GM21423 (cell line): ENCODE data around the gene ATXN7L1.
"Not testable (repeated sequence)": the region's sequence is repeated elsewhere in the genome, so short reads cannot be mapped to it uniquely, and the experiment has no call there.

Experiments
- ATAC-seq: cut with Tn5 transposase; IDR thresholded peaks from one replicate; pipeline ENCODE4 v1.9.1; 2021; ENCODE audit warnings: mild to moderate bottlenecking, moderate library complexity; ENCODE audit not compliant: unreplicated experiment

Gene ATXN7L1

GRCh38 chr7:105862770-105863169, 13.6 kb downstream of the ATXN7L1 start:
- ATAC-seq = no peak

- ATAC-seq = no peak
Observed at GRCh38 chr7:105862276-105862675, 14.1 kb downstream of the ATXN7L1 start.

GRCh38 chr7:105861224-105861623, 15.2 kb downstream of the ATXN7L1 start:
- ATAC-seq = no peak

GRCh38 chr7:105860793-105861192, 15.6 kb downstream of the ATXN7L1 start:
- no peak for ATAC-seq

GRCh38 chr7:105857009-105857952, 19.1 kb downstream of the ATXN7L1 start:
- ATAC-seq = no peak

- no peak for ATAC-seq
Observed at GRCh38 chr7:105854498-105854897, 21.9 kb downstream of the ATXN7L1 start.

GRCh38 chr7:105853931-105854419, 22.4 kb downstream of the ATXN7L1 start:
- ATAC-seq = no peak

GRCh38 chr7:105851064-105851463, 25.3 kb downstream of the ATXN7L1 start:
- ATAC-seq = no peak

GRCh38 chr7:105849122-105849855, 27.1 kb downstream of the ATXN7L1 start:
- ATAC-seq = no peak

- no peak for ATAC-seq
Observed at GRCh38 chr7:105846404-105846803, 30.0 kb downstream of the ATXN7L1 start.

- not testable (repeated sequence) for ATAC-seq
Observed at GRCh38 chr7:105844681-105845080, 31.7 kb downstream of the ATXN7L1 start.

GRCh38 chr7:105841866-105842265, 34.5 kb downstream of the ATXN7L1 start:
- ATAC-seq = no peak

- no peak for ATAC-seq
Observed at GRCh38 chr7:105840981-105841749, 35.2 kb downstream of the ATXN7L1 start.

- no peak for ATAC-seq
Observed at GRCh38 chr7:105839266-105839665, 37.1 kb downstream of the ATXN7L1 start.

GRCh38 chr7:105838627-105839231, 37.7 kb downstream of the ATXN7L1 start:
- no peak for ATAC-seq

- no peak for ATAC-seq
Observed at GRCh38 chr7:105837765-105838626, 38.4 kb downstream of the ATXN7L1 start.

GRCh38 chr7:105835441-105835840, 41.0 kb downstream of the ATXN7L1 start:
- no peak for ATAC-seq

- no peak for ATAC-seq
Observed at GRCh38 chr7:105831824-105832535, 44.4 kb downstream of the ATXN7L1 start.

GRCh38 chr7:105831302-105831620, 45.1 kb downstream of the ATXN7L1 start:
- no peak for ATAC-seq
